NCI-H1694 treated with DMSO at 0.1 percent for 48 hours (cell line): ENCODE data around the gene ABCB6.

Source experiments
- DNase-seq: peaks from one replicate; lab custom pipeline; 2025; lab: John Stamatoyannopoulos, UW

Gene ABCB6

DNA sequence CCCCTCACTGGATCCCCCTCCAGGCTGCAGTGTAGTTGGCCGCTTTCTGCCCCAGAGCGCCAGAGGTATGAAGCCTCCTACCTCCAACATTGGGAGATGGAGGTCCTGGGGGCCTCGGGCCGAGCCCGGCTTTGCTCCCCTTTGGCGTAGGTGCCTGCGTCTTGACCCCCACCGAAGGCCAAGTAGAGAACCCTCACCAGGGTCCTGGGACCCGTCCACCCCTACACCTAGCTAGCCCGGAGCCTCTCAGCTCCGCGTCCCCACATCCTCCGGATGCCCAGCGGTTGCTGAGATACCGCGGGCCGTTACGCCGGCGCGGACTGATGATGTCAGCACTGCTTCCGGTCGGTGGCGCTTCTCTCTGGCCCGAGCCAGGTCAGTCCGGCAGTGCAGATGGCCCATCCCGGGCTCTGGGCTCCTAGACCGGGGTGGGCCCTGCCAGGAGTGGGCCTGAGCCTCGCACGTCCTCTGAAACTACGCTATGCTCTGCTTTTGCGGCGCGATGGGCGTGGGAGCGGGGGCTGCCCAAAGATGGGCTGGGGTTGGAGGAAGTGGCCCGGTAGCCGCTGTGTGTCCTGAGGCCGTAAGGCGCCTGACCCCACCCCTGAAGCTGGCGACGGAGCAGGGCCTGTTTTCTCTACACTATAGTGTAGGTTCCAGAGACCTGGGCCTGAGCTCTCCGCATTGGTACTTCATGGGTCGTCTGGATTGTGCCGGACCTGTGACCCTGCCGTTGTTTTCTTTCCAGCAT lies 26.6 kb upstream of the ABCB6 start, which contains the start of the genes GLB1L and STK16:
Gene GLB1L, minus strand, starts transcription at position 297 of the 751 bp plus-strand sequence. CDS start 1,871 bp downstream, outside the sequence.
Gene STK16, plus strand, starts transcription at position 332 of the 751 bp plus-strand sequence. CDS start 521 bp downstream, outside the sequence.
- DNase-seq: no peak

DNA sequence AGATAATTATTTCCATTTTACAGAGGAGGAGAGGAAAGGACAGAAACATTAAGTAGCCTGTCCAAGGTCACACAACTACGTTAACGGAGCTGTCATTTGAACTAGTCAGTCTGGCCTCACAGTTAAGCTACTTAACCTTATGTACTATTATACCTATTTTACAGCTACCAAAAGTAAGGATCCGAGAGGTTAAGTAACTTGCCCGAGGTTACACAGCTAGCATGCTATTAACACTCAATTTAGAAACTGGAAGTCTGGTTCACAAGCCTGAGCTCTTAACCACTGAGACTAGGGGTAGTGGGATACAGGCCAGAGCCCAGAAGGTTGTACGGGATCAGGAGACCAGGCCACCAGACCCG lies 26.0 kb upstream of the ABCB6 start:
- no peak for DNase-seq

DNA sequence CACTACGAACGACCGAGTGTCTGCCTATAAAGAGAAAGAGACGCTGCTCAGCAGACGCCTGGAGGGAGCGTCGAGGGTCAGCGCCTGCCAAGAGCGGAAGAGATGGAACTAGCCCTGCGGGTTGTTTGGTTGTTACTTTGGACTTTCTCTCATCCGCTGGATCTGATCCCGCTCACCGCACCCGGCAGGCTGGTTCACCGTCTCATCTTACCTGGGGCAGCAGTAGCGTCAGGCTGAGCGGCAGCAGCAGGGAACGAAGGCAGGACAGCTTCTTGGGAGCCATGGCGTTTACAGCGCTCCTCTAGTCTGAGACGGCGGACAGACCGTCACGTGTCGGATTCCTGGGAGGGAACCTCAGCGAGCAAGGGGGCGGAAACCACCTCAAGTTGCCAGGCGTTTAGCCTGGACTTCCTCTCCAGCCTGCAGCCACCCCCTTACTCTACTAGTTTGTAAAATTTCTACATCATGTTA lies 24.6 kb upstream of the ABCB6 start:
- no peak for DNase-seq

DNA sequence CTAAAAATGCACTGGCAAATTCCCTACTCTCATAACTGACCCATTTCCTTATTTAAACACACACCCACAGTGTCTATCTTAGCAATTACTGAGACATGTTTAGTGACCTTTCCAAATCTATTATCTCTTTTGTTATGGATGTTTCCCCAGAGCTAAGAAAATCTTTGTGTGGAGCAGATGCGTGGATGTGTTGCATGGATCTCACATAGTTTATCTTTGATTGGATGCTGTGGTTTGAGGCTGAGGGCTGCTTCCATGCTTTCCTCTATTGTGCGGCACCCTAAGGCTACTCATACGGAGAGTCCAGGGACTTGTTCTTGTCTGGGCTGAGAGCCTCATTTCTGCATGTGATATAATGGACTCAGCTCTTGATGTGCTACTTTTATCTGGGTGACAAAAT lies 15.6 kb upstream of the ABCB6 start:
- DNase-seq: no peak

DNA sequence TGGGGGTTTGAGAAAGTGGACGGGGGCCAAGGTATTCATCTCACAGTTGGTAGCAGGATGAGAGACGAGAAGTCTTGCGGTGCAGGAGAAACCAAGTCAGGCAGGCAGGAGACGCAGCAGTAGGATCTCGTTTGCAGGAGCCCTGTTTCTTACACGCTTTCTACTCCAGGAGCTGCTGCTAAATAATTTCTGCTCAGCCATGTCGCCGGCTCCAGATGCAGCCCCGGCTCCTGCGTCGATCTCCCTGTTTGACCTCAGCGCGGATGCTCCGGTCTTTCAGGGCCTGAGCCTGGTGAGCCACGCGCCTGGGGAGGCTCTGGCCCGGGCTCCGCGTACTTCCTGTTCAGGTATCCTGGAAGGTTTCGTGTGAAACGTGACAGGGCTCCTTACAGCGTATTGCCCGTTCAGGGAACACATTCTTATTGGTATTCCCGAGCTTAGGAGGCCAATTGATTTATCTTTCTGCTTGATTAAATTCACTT lies 11.3 kb upstream of the ABCB6 start:
- no peak for DNase-seq

DNA sequence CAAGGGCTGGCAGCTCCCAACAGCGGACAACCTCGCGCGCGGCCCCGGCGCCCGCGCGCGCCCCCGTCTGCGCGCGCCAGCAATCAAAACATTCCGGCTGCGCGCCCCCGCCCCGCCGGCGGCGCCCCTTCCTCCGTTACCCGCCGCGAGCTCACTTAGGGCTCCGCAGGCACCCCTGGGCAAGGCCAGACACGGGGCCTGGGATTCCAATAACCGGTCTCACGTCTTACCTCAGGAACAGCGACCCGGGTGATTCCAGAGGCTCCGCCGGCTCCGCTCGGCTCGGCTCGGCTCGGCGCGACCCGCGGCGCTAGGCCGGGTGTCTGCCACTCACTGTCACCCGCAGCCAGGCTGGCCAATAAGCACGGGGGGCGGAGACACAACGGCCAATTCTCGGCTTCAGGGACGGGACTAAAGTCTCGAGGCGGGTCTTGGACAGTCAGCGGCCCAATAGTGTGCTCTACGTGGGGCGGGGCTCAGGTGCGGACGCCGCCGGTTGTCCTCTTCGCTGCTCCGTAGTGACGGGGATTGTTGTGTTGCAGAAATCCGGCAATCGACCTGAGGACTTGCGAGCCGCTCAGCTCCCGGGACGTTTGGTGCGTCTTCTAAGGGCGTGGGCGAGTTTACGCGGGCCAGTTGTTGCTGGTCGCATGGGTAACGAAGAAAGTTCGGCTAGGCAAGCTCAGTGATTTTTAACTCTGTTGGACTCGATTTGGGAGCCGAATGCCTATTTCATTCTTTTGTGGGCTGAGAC lies 10.7 kb upstream of the ABCB6 start, which contains the start of the genes ANKZF1 and ATG9A:
Gene ANKZF1, plus strand, starts transcription at position 502 of the 754 bp plus-strand sequence. CDS start 452 bp downstream, outside the sequence.
Gene ATG9A, minus strand, starts transcription at position 332 of the 754 bp plus-strand sequence. CDS start 1,612 bp downstream, outside the sequence.
- peak; percentile 99 for DNase-seq

DNA sequence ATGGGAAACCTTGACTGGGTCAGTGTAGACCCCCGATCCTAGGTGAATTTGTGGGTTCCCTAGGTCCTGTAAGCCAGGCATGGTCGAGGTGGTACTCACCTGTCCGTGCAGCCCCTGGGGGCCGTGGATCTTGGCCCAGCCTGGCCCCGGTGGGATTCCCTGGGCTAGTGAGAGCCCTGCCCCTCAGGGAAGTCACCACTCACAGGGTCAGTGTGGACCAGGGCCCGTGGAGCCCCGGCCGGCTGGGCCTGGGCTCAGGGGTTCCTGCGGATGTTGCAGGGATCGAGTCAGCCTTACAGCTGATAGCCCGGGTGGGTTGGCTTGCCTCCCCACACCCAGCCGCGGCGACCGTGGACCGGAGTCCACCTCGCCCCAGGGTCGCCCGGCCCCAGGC lies 10.2 kb upstream of the ABCB6 start:
- no peak for DNase-seq

DNA sequence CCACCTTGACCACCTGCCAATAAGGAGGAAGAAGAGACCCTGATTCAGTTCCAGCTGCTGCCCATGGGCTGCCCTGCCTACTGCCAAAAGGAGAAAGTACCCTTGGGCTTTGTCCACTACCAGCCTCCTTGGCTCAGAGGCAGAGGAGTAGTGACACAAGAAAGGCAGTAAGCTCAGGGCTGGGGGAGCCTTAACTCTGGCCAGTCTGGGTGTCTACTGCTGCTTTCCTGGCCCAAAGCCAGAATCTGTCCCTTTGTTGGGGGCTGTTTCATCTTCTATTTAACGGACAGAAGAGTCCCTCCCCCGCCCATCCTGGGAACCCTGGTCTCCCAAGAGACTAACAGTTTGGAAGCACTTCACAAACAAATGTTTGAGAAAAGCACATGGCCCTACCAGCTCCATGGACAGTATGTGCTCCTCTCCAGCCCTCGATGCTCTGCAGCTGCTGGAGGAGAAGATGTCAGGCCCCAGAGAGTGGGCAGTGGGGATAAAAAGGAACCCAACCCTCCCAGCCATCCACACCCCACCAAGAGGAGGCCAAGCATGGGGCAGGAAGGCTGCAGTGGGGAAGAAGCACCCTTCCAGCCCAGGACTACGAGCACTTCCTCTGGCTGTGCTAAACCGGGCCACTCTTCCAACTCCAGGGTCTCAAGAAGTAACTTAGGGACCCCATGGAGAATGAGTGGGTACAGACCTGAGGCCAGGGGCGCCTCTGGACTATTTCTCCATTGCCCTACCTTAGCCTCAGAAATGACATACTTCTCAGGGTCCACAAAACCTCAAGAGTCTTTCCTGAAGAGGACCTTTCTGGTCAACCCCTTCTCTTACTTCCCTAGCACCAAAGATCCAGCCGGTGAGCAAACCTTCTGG lies 9.5 kb upstream of the ABCB6 start:
- no peak for DNase-seq

DNA sequence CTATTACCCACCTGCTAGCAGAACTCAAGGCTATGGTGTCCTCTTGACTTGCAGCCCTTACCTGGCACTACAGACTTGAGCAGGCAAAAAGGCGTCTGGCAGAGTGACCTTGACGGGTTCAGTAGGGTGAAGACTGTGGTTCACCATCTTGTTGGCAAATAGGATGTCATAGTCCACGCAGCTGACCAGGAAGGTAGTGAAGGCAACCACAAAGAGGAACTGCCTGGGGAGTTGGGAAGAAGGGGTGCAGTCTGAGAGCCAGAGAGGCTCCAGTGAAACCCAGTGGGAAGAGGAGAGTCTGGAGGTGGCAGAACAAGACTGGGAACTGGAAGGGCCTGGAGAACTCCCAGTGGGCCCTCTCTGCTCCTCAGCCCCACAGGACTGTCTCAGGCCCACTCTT lies 6.6 kb upstream of the ABCB6 start:
- DNase-seq: no peak

DNA sequence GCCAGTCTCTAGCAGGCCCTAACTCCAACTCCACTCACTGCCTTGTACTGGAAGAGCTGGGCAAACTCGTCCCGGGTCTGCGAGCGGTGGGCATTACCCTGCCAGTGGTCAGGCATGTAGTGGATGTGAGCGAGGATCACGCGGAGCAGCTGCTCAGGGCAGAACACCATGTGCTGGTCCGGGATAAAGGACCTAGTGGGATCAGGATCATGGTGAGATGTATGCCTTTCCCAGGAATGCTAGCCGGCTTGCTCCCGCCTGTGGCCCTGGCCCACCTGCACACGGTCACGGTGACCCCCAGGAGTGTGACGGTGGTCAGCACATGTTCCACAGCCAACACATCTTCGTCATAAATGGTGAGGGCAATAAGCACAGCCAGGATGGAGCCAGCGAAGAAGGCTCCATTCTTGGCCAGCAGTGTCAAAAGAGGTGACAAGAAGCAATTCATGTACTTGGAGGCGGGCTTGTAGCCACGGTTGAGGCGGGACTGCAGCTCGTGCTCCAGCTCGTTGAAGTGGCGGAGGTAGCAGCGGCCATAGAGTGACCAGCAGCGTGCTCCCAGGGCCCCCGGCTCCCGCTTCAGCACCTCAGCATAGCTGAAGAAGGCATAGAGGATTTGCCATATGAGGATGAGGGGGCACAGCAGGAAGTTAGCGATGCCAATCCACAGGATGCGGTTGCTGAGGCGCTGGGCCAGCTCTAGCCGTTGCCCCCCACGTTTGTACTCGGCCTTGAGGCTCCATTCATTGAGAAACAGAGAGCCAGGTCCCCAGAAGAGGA lies 5.3 kb upstream of the ABCB6 start:
- no peak for DNase-seq

DNA sequence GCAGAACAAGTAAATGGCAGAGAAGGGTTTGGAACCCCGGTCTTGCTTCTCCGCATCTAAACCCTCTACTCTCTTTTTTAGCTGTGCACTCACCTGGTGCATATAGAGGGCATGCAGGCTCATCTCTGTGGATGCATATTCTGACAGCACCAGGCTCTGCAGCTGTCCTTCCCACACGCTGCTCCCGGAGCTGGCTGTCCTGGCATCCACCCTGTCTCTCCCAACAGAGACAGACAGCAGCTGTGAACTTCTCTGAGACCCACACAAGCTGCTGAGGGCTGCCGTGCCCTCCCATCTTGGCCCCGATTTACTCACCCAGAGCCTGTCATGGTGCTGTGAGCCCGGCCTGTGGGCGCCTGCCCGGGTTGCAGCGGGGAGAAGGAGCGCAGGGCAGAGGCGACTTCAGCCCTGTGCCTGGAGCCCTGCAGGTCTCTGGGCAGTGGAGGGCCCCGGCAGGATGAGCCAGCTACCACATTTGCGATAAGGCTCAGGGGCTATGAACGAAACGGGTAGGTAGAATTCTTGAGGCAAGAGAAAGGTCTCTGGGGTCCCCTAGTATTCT lies 3.3 kb upstream of the ABCB6 start:
- DNase-seq: peak; percentile 83

DNA sequence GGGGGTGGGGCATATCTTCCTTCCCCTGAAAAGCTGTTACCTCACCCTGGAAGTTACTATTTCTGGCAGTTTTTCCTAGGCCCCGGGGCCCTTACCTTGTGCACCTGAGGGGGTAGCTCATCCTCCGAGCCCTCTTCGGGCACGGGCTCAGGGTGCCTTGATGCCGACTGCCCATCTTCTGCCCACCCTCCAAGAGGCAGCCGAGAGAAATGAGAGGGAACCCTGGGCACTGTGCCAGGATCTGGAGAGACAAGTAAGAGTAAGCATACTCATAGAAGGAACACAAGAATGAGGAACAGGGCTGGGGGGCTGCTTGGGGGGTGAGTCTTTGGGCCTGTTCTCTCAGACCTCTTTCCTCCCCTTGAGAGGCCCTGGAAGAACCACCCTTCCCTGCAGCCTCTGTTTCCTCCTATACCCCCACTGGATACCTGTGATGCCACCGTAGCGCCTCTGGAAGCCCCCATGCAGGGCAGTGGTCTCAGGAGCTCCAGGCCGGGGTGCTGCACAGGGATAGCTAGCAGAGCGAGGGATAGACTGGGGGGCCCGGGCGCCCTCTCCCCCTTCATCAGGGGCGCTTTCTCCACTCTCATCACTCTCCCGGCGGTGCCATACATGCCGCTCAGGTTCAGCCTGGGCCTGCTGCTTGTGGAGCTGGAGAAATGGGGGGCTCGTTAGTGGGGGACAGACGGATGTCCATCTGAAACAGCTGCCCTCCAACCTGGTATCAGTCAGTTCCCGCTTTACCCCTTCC lies 2.1 kb upstream of the ABCB6 start:
- DNase-seq: no peak

DNA sequence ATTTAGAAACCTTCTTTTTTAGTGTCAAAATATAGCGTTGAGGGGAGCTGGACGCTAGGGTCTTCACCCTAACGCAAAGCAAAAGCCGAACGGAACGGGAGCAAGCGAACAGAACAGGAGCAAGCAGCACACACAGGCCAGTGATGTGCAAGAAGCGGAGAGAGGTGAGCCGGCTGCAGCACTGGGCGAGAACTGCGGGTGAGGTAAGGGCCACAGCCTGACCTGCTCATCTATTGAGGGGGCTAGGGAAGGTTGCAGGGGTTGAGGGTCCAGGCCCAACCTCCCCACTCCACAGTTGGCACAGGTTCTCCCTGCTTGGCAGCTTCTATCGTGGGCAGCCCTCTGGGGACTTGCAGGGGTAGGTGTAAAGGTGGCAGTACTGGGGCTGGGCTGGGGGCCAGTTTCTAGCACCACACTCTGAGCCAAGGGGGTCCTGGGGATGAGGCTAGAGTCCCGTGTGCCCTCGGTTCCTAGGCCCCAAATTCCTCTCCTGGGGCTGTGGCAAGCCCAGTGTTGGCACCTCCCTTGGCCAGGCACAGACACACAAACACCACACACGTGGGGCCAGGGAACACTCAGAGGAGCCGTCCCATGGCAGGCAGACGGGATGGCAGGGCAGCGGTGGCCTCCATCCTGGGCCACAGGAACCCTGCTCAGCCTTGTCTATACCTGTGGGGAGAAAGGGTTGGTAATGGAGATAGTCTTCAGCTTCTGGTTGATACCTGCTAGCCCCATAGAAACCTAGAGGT lies 1.2 kb upstream of the ABCB6 start:
- DNase-seq: no peak

DNA sequence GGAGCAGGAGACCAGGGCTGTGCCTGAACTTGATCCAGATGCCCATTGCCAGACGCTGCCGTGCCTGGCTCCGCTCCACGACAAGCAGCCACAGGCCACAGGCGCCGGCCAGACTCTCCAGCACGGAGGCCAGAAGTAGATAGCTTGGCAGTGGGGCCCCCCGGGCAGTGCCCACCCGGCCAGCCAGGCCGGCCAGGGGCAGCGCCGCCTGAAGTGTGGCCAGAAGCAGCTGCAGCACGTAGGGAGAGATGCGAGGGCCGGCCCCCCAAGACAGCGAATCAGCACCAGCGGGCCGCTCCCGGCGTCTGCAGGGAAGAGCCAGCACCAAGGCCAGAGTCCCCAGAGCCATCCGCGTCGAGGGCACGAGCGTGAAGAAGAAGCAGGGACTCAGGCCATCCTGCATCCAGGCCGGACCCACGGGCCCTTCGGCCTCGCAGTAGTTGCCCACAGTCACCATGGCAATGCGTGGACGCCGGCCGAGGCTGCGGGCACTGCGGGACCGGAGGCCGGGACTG lies 484 bp downstream of the ABCB6 start:
- no peak for DNase-seq

DNA sequence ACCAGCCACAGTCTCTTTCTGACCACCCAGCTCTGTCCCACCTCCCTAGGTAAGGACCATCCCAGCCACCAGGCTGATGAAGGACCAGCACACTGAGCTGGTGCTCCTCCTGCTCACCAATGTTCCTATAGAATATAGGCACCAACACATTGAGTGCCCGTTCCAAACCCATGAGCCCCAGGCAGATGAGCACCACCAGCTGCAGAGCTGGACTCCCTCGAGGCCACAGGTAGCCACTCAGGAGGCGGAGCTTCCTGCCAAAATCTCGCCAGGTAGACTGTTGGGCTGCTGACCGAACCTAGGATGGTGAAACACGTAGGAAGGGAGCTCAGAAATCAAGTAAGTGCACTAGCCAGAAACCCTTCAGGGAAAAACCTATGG lies 2.2 kb downstream of the ABCB6 start:
- DNase-seq: no peak

DNA sequence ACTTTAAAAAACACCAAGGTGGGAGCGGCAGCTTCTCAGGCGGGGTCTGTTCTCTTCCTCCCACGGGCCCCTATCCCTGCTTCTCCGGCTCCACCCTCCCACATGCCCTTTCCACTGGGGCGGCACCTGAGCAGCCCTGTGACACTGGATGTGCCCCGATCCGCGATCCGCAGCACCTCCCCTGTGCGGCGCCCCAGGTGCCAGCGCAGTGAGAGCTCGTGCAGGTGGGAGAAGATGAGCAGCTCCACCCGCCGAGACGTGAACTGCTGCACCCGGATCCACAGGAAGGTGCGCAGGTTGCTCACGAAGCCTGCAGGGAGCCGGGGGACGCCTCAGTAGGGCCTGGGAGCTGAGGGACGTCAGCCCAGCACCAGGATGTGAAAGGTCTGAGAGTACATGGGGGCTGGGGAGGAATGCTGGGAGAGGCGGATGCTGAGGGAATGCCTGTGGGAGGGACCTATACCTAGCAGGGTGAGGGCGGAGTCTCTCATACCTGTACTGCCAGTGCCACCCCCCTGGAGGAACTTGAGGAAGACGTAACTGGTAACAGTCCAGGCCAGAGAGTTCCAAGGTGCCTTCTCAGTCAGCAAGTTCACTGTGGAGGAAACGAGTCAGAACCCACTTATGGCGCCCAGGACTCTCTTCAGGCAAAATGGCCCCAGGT lies 2.8 kb downstream of the ABCB6 start:
- DNase-seq: no peak

DNA sequence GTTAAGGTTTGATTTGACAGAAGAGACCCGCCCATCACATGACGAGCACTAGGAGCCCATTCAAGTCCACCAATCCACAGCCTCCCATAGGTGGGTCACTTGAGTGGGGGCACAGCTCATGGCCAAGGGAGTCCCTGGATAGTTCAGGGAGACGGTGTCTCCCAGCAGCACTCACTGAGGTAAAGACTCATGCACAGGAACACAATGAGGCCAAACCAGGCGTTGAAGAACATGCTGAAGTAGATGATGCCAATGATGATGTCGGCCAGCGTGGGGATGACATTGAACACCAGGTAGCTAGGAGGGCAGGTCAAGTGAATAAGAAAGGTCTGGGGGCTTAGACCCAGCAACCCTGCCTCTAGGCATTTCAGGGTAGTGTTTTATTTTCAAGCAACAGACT lies 4.0 kb downstream of the ABCB6 start:
- no peak for DNase-seq

DNA sequence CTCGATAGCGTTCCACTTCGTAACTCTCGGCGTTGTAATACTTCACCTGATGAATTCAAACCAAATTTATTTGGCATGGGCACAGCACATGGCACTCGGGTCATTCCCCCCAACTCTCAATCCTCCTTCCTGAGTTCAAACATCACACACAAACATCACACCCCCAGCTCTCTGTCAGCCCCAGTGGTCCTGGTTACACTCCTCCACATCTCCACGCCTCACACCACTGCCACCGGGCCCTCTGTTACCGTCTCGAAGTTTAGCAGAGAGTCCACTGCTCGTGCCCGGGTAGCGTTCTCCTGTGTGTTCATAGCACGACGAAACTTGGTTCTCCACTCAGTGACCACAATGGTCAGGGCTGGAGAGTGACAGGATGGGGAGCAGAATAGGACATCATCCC lies 4.6 kb downstream of the ABCB6 start:
- no peak for DNase-seq
